ENCODE results near the gene CRTAC1. TPM values are rescaled to one million over a fixed set of nuclear protein-coding genes. Genes with fewer than 3 reads are reported as not detected.

CRTAC1 gene
- total and polyA plus RNA-seq, 12 donors = 0.22 to 12.4 (median 1.4) TPM

DNA sequence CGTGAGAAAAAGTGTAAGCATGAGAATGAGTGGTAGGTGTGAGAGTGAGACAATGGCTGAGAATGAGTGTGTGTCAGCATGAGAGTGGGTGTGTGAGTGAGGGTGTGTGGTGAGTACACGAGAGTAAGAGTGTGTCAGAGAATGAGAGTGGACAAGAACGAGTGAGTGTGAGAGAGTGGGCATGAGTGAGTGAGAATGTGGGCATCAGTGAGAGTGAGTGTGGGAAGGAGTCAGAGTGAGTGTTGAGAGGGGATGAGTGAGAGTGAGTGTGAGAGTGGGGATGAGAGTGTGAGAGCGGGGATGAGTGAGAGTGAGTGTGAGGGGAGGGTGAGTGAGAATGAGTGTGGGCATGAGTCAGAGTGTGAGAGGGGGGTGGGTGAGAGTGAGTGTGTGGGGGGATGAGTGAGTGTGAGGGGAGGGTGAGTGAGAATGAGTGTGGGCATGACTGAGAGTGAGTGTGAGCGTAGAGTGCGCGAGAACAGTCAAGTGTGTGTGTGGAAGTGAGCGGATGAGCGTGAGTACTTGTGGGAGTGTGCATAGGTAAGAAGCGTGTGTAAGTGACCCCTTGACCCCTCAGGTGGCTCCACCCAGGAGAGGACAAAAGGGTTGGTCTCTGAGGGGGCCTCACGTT, 105.0 kb downstream of the CRTAC1 start:
- Histone ChIP-seq H3K4me3 (no peak overlapping the region), H3K36me3 (no peaks in the 10 kb centered on the region), H3K4me1 (peaks cover 0 to 19% (median 6%) of the 10 kb centered on the region in 9 donors), H3K27ac (no peak overlapping the region), H3K27me3 (peaks cover 0 to 48% (median 15%) of the 10 kb centered on the region in 7 donors), H3K9me3 (no peaks in the 10 kb centered on the region)
- 88 to 89% methylated on average over 11 of the region's 11 CpGs for WGBS, 2 donors
- ATAC-seq (no peak), DNase-seq (no peak)
- TF ChIP-seq, protein P1, sequence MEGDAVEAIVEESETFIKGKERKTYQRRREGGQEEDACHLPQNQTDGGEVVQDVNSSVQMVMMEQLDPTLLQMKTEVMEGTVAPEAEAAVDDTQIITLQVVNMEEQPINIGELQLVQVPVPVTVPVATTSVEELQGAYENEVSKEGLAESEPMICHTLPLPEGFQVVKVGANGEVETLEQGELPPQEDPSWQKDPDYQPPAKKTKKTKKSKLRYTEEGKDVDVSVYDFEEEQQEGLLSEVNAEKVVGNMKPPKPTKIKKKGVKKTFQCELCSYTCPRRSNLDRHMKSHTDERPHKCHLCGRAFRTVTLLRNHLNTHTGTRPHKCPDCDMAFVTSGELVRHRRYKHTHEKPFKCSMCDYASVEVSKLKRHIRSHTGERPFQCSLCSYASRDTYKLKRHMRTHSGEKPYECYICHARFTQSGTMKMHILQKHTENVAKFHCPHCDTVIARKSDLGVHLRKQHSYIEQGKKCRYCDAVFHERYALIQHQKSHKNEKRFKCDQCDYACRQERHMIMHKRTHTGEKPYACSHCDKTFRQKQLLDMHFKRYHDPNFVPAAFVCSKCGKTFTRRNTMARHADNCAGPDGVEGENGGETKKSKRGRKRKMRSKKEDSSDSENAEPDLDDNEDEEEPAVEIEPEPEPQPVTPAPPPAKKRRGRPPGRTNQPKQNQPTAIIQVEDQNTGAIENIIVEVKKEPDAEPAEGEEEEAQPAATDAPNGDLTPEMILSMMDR (IDR thresholded peaks at IDR 0.05) = no peak
- intact Hi-C loops (cut with DNase I) = loop anchor here in 2 of 10 donors (5.0 to 10.0 kb wide), 2 partner anchors 52 to 389 kb away; no protein-coding TSS in a partner anchor

DNA sequence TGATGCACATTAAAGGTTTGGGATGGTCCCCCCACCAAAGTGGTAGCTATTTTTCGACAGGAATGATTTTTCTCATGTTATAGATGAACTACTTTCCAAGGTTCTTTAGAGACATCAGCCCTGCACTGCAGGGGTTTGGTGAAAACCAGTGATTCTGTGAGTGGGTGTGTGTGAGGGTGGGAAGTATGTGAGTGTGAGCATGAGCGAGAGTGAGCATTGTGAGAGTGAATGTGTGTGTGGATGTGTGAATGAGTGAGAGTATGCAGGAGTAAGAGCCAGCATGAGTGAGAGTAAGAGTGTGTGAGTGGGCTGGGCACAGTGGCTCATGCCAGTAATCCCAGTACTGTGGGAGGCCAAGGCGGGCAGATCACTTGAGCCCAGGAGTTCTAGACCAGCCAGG, 105.7 kb downstream of the CRTAC1 start:
- DNase-seq = no peak
- TF ChIP-seq, protein P1 (IDR thresholded peaks at IDR 0.05) = no peak
- ATAC-seq = no peak
- Histone ChIP-seq H3K36me3 (no peaks in the 10 kb centered on the region), H3K4me1 (peaks cover 0 to 19% (median 6%) of the 10 kb centered on the region in 9 donors), H3K27me3 (peaks cover 0 to 48% (median 15%) of the 10 kb centered on the region in 7 donors), H3K4me3 (no peak overlapping the region), H3K27ac (no peak overlapping the region), H3K9me3 (no peaks in the 10 kb centered on the region)
- 52 to 69% methylated on average over 3 of the region's 3 CpGs for WGBS, 2 donors
- intact Hi-C loops (cut with DNase I) = loop anchor here in 3 of 10 donors (5.0 to 10.0 kb wide), 3 partner anchors 53 to 390 kb away; no protein-coding TSS in a partner anchor

DNA sequence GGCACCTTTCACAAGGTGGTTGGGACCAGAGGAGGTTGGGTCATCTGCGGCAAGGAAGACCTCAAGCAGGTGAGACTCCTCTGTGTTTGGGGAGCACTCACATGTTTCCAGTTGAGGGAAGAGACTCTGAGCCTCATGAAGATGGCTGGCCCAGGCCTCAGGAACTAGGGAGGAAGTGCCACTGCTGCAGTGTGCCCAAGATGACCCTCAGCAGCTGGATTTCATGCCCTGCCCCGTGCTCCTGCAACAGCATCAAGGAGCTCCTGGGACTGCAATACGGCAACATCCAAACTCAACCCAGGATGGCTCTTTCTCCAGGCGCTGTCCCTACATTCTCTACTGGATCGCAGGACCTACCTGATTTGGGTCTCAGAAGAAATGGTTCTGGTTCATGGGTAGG, 106.9 kb downstream of the CRTAC1 start:
- ATAC-seq = no peak
- intact Hi-C loops (cut with DNase I) = loop anchor here in 2 of 10 donors (5.0 to 10.0 kb wide), 2 partner anchors 104 to 391 kb away; no protein-coding TSS in a partner anchor
- WGBS, 2 donors = 90 to 93% methylated on average over 5 of the region's 5 CpGs
- Histone ChIP-seq H3K27me3 (peaks cover 0 to 43% (median 14%) of the 10 kb centered on the region in 7 donors), H3K4me3 (no peak overlapping the region), H3K27ac (no peak overlapping the region), H3K36me3 (no peaks in the 10 kb centered on the region), H3K9me3 (no peaks in the 10 kb centered on the region), H3K4me1 (peaks cover 0 to 19% (median 6%) of the 10 kb centered on the region in 9 donors)
- DNase-seq = no peak
- TF ChIP-seq, protein P1 (IDR thresholded peaks at IDR 0.05) = no peak

DNA sequence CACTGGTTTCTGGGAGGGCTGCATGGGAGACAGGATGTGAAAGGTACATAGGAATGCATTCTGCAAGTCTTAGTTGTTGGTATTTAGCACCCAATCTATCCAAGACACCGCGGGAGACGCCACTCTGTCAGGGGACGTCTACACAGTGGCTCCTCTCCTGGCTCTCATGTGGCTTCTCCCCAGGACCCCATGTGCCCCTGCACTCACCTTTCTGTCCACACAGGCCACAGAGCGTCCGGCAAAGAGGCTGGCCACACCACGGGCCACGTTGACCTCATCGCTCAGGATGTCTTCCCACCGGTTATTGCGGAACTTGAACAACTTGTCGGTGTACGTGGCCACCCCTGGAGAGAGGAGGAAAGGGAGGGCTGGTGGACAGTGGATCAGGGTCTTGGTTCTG, 107.4 kb downstream of the CRTAC1 start:
- H3K4me3 ChIP-seq = no peak overlapping the region
- peaks cover 0 to 19% (median 6%) of the 10 kb centered on the region in 9 donors for H3K4me1 ChIP-seq
- no peak for DNase-seq
- ATAC-seq = no peak
- H3K9me3 ChIP-seq = no peaks in the 10 kb centered on the region
- no peaks in the 10 kb centered on the region for H3K36me3 ChIP-seq
- TF ChIP-seq, protein P1 (IDR thresholded peaks at IDR 0.05) = no peak
- H3K27me3 ChIP-seq = peaks cover 0 to 38% (median 11%) of the 10 kb centered on the region in 7 donors
- WGBS, 2 donors = 89 to 91% methylated on average over 13 of the region's 13 CpGs
- H3K27ac ChIP-seq = no peak overlapping the region
- intact Hi-C loops (cut with DNase I) = loop anchor here in 2 of 10 donors (5.0 to 10.0 kb wide), 2 partner anchors 104 to 392 kb away; no protein-coding TSS in a partner anchor
